HG02678 (cell line): ENCODE results near the gene ZBTB9.
A peak's percentile ranks its signal among the peaks of the same experiment; 100 is the strongest.

ENCODE experiments used
- ATAC-seq: cut with Tn5 transposase; IDR thresholded peaks from one replicate; pipeline ENCODE4 v1.9.1; 2021; ENCODE audit warnings: mild to moderate bottlenecking, moderate library complexity; ENCODE audit not compliant: unreplicated experiment

The ZBTB9 gene

DNA sequence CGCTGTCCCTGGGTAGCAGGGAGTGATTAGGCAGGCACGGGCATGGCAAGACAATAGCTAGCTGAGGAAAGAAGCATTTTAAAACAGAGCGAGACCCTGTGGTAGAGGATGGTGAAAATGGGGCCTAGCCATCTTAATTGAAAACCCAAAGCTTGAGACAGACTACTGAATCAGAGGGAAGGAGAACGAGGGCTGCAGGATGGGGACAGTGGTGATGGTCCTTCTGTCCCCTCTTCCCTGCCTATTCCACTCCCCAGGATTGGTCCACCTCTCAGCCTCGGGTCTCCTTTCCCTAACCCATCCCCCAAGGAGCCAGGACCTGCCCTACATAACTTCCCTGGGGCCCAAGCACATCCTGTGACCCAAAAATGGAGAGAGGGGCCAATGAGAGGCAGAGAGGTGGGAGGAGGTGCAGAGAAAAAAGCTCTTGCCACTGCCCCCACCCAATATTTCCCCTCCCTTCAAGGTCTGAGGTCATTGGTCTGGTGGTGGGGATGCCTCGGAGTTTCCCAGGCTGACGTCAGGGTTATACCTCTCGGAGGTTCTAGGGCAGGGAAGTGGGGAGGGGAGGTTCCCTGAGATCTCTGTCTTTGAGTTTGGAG lies 35.6 kb upstream of the ZBTB9 start:
- ATAC-seq: no peak

DNA sequence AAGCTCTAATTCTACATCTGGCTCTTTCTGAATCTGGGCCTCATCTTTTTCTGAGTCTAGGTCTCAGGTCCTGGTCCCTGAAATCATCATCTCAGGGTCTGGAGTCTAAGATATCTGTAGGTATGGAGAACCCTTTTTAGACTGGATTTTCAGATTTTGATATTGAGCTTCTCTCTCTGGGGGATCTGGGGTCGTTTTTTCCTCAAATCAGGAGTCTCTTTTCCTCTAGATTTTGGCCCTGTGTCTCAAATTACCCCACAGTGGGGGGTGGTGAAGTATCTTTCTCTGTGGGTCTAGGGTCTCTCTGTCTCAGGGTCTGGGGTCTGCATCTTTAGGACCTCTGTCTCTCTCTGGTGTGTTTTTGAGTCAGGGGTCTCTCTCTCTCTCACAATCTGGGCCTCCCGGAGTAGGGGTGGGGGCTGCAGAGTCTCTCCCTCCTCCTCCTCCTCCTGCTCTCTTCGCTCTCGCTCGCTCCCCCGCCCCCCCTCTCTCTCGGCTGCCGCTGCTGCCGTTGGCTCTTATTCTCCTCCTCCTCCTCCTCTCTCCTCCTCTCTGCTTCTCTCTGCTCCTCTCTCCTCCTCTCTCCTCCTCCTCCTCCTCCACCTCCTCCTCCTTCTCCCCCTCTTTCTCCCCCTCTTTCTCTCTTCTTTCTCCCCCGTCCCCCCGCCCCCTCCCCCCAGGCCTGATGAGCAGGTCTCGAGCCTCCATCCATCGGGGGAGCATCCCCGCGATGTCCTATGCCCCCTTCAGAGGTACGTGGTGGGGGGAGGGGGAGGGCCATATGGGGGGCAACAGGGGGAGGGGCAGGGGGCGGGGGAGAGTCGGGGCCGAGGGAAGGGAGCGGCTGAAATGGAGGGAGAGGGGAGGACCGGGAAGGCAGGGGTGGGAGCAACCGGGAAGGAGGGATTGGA lies 34.5 kb upstream of the ZBTB9 start, which contains the start of gene SYNGAP1:
SYNGAP1 (plus strand) TSS at position 486 of the 911 bp plus-strand sequence; CDS start at position 686, 200 bp downstream.
- no peak for ATAC-seq

DNA sequence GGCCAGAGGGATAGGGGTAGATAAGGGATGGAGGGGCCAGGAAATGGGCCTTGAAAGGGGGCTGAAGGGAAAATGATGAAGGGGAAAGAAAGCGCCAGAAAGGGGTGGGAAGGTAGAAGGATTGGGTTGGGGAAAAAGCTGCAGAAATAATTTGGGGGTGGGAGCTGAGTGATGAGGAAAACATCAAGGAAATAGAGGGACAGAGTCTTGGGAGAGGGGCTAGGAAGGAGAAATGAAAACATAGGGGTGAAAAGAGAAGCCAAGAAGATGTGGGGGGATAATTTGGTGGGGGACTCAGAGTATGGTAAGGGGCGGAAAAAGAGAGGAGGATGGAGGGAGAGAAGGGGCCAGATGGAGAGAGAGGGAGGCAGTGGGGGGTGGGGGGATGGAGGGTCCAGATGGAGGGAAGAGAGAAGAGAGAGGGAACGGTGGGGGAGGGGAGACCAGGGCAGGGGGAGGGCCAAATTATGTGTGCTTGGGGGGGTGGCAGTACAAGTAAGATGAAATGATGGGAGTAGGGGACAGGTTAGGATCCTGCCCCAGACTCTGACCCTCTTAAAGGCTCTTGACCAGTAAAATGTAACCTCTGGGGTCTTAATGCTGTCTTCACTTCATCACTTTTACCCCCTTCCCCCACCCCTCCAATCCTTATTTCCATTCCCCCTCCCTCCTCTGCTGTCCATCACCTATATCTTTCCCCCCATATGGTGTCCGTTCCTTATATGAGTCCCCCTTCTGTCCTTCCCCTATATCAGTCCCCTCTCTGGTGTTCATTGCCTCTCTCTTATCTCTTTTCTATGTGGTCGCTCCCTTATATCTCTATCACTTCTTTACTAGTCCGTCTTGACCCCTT lies 33.7 kb upstream of the ZBTB9 start:
- ATAC-seq: no peak

DNA sequence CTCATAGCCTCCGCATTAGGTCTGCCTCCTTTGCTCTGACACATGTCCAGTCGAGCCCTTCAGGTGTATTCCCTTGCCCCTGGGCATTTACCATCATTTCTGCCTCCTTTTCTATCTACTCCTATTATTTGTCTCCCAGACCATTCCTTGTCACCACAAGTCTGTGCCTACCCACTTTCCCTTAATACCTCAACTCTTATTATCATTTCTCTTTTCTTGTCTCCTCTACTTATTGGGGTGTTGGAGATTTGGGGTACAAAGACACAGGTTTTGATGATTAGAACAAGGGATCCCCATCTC lies 33.1 kb upstream of the ZBTB9 start:
- no peak for ATAC-seq

DNA sequence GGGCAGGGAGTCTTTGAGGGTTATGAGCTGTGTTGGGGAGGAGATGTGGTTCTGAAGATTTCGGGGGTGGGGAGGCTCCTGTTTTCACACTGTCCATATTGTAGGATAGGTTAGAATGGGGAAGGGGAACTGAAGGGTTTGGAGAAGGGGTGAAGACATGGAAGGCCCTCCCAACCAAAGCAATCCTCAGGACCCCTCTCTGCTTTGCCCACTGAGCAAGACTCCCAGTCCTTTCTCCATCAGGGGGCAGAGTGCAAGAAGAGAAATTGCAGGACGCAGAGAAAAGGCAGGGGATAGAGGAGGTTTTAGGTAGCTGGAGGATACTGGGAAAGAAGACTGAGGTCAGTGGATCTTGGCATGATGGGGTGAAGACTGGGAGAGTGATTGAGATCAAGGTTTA lies 30.6 kb upstream of the ZBTB9 start:
- ATAC-seq: no peak

DNA sequence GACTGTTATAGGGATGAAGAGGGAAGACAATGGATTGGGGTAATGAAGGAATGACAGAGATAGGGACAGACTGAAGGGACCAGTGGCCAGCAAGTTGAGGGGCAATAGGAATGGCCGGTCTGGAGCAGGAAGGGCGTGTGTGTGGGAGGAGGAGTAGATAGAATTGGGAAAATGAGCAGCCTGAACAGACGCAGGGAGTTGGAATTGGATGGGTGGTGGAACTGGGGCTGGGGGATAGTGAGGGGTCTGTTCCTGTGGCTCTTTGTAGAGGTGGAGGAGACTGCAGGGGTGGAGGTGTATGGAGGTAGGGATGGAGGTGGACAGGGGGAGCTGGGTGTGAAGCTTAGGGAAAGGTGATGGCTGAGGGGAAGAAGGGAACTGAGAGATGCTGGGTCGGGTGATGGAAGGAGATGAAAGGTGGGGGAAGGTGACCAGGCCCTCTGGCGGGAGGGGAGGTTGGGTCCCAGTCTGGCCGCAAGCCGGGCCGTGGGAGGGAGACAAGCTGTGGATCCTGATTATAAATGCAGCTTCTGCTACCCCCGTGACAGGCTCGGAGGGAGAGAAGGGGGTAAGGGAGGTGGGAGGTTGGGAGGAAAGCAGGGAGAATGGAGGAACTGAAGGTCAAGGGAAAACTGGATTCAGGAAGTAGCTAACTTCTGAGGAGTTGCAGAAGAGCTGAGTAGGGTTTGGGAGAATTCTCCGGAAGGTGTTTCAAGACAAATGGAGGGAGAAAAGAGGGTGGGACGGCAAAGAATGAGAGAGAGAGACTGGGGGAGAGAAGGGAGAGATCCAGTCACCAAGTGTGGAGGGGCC lies 29.3 kb upstream of the ZBTB9 start:
- no peak for ATAC-seq

DNA sequence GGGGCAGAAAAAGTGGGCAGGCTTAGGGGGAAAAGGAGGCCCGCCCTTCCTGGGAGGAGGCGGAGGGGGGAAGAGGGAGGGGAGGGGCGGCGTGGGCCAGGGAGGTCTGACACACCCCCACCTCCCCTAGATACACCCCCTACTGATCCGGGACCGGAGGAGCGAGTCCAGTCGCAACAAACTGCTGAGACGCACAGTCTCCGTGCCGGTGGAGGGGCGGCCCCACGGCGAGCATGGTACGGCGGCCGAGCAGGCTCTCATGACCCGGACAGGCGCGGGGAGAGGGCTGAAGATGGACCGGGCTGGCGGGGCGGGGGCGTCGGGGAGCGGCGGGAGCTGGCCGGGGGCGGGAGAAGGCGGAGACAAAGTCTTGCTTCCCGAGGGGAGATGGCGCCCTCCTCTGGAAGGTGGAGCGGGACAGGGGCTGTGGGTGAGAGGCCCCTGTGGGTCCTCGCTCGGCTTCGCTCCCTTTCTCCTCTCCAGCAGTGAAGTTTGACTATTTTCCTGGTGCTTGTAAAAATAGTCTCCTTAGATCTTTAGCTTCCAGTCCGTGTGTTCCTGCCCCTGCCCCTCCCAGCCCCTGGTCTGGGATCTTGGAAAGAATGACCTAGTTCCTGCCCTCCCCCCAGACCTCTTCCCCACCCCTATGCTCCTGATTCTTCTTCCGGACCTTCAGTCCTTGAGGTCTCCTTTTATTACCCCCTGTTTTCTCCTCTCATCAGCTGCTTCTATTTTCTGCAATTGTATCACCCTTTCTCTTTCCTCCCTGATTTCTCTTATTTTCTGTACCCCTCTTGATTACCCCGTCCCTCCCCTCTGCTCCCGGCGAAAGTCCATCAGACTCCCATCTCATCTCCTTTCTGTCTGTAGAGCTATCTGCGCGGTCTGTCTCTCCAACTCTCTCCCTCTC lies 28.5 kb upstream of the ZBTB9 start:
- peak; percentile 58 for ATAC-seq

DNA sequence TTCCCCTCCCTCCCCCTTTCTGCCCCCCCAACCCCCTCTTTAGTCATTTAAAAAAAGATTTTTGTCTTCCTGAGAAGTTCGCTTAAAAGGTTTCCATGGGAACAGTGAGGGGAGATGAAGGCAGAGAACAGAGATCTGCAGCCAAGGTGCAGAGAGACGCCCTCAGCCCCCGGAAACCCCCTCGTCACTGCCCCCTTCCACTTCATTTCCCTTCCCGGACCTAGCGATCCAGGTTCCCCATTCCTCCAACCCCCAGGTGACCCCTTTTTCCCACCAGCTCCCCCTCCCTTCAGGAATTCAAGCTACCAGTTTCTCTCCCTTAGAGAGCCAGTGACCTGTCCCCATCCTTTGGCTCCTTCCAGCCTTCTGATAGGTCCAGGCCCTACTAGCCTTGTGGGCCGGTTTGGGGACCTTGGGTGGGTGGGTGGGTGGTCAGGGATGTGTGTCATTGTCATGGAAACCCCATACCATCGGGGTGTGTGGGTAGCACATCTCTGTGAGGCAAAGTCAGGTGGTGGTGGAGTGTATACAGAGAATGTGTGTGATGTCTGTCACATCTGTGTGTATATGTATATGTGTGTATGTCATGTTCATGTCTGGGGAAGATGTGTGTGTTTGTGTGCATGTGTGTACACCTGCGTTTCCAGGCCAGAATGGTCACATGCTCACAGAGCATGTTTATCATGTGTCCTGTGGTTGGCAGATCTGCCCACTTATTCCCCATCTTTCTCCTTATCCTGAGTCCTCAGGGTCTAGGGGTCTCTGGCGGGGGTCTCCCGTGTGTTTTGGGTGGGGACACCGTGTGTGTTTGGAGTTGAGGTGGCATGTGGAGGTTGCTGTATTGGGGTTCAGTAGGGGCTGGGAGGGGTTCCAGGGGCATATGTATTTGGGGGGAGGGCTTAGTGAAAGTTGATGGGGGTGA lies 27.5 kb upstream of the ZBTB9 start:
- ATAC-seq: no peak

DNA sequence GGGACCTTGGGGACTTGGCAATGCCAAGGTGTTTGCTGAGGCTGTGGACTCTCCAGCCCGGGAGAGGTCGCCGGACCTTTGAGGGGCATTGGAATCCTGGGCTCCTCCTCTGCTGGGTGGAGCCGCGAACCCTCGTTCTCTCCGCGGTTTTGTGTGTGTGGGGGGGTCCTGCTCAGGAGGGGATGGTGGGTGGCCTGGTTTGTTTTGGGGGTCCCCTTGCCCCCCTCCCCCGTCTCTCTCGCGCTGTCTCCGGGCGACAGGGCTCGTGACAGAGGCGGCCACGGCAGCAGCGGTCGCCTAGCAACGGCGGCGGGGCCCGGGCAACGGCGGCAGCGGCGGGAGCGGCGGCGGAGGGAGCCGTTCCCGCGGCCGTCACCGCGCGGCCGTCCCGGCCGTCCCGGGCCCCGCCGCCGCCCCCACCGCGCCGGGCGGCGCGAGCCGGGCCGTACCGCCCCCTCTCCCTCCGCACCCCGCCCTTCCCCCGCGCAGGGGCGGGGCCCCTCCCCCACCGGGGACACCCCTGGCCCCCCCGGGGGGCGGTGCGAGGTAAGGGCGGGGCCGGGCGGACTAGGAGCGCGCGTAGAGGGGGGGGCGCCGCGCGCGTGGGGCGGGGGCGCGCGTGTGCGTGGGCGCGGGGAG lies 26.7 kb upstream of the ZBTB9 start:
- ATAC-seq: no peak

DNA sequence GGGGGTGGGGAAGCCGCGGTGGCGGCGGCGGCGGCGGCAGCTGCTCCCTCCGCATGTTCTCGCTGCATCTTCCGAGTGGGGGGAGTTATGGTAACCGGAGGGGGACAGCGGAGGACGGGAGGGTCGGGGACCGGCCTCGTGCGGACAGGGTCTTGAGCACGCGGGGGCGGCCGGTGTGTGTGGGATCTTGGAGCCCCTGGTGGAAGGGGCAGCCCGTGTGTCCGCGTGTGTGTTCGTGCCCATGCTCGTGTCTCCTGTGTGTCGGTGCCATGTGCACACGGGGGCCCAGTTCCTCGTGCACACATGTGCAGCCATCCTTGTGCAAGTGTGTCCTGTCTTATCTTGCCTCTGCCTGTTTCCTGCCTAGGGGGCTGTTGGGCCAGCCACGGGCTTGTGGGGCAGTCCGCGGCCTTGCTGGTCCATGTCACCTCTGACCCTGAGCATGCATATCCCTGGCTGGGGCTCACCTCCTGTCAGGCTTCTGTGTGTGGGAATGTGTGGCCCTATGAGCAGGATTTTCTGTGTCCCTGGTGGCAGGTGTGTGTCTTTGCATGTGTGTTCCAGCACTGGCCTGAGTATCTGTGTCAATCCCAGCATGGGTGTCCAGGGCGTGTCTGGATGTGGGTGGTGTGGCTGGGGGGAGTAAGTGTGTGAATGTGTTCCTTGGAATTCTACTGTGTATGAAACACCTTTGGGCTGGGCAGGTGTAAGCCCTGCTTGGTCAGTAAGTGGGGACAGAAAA lies 26.0 kb upstream of the ZBTB9 start:
- ATAC-seq: no peak

DNA sequence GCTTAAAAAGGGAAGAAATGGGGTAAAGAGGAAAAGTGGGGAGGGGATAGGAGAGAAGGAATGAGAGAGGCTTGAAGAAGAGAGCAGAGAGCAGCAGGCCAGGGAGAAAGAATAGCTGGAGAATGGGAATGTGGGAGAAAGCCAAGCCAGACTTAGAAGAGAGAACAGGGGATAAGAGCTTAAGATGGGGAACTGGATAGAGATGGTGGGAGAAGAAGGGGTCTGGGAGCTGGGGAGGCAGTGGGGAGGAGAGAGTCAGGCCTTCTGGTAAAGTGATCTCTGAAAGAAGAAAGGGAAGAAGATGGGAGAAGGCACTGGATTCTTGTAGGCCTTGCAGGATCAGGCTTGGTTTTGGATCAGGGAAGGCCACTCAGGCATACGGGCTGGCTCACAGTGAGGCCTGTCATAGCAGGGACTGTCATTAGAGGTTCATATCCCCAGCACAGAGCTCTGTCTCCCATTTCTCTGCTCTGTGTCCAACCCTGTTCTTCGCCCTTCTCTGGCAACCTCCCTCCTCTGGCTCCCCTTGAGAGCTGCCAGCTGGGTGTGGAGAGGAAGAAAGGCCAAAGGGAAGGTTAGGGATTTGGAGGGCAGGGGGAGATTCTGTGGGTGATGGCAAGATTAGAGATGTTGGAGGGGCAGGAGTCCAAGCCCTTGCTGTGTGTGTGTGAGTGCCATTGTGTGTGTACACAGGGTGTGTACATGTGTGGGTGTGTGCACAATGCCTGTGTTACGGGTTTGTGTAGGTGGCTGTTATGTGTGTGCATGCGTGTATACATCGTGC lies 25.2 kb upstream of the ZBTB9 start:
- ATAC-seq: no peak

DNA sequence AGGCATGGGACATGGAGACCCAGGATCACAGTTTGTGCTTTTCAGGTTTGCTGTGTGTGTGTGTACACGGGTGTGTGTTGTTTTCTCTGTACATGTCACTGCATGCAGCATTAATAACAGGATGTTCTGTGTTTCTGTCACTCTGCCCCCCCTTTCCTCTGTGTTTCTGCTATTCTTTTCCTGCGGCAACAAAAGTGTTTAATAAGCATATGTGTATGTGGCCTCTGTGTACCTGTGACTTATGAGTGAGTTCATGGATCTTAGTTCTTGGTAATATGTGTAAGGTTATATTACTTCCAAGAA lies 24.7 kb upstream of the ZBTB9 start:
- ATAC-seq: no peak

DNA sequence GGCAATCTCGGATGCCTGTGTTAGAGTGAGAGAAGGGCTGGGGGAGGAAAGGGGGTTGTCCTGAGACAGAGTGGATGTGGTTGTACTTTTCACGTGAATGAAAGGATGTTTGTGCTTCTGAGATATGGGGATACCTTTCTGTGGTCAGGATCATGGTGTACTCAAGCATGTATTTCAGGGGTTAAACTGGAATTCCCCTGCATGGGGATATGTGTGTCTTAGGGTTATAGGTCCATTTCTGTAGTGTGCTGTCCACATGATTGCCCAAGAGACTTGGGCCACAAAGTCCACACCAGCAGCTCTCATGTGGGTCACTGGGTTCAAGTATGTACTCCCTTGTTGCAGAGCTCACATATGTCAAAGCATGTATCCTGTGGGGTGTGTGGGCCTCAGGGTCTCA lies 24.0 kb upstream of the ZBTB9 start:
- ATAC-seq: no peak

DNA sequence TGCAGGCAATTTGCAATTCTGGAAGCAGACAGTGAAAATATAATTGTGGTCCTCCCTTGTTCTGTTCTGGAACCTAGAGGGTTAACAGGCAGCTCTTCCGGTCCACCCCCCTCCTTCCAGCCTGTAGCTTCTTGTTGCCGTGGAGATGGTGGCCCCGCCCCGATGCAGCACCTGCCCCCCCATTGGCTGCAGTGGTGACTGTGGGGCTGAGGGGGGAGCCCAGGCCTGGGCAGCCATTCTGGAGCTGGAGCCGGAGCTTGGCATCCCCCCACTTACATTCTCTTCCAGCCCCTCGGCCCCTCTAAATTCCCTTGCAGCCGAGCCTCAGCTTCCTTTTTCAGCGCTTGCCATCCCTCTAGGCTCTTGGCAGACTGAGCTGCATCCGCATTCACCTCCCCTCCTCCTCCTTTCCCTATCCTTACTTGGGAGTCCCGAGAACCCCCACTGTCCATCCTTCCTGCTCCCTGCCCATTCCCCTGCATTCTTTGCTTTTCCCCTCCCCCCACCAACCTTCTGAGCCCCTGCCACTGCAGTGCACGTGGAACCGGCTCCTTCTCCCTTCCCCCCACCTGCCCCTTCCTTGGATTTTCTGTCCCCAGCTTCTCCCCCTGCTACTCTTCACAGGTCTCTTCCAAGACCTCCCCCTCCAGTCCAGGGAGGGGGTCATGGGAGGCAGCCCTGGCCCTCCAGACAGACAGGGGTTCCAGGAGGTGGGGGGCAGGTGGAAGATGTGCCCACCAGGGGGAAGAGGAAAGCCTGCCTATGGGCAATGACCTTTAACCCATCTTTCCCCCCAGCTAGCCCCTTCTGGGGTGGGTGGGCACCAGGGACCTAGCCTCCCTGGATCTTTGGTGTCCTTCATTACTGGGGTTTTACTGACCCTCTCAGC lies 23.1 kb upstream of the ZBTB9 start:
- peak; percentile 49 for ATAC-seq

DNA sequence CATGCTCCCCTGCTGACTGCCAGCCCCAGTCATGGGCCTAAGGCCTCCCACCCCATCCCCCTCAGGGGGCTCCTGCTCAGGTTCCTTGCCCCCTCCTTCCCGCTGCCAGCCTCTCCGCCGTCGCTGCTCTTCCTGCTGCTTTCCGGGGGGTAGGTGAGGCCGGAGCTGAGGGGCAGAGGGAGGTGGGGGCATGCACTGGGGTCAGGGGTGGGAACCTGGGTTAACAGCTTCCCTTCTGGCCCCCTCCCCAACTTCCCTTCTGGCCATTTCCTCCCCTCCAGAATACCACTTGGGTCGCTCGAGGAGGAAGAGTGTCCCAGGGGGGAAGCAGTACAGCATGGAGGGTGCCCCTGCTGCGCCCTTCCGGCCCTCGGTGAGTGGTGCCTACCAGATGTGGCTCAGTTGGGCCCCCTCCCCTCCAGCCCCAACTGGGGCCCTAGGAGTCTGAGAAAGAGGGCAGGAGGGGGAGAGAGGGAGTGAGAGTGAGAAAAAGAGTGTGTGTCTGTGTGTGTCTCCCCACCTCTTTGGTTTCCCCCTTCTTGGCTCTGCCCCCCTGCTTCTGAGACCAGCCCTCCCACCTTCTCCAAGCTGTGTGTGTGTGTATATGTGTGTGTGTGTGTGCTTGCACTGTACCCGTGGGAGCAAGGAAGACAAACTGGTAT lies 22.4 kb upstream of the ZBTB9 start:
- no peak for ATAC-seq
